Thymus (tissue), 11 donors: ENCODE results near the gene SLC37A3. TPM values are rescaled to one million over a fixed set of nuclear protein-coding genes. Genes with fewer than 3 reads are reported as not detected.
A peak's percentile ranks its signal among the peaks of the same experiment; 100 is the strongest.
"Not testable (repeated sequence)": the region's sequence is repeated elsewhere in the genome, so short reads cannot be mapped to it uniquely, and the experiment has no call there.

ENCODE experiments used
- DNase-seq, 9 donors: peaks; one replicate each; pipeline ENCODE4 v3.0.0-alpha.2; 2013; ENCODE audit warnings: low spot score in 9 of 9, low read depth in 6 of 9, missing footprints in 1 of 9
- H3K27ac ChIP-seq, 2 donors: one replicate each; pipeline ENCODE4 v1.5.1; 2013; ENCODE audit warnings: control low read depth in 1 of 2, low read depth in 1 of 2, low read length in 1 of 2, mild to moderate bottlenecking in 1 of 2, moderate library complexity in 1 of 2
- H3K27me3 ChIP-seq, 2 donors: one replicate each; pipeline ENCODE4 v1.5.1; 2013; ENCODE audit warnings: low read length in 1 of 2; ENCODE audit not compliant: control insufficient read depth in 2 of 2, insufficient read depth in 1 of 2
- H3K36me3 ChIP-seq, 2 donors: one replicate each; pipeline ENCODE4 v1.5.1; 2013; ENCODE audit warnings: low read length in 1 of 2, mild to moderate bottlenecking in 1 of 2, moderate library complexity in 1 of 2; ENCODE audit not compliant: control insufficient read depth in 2 of 2, insufficient read depth in 2 of 2
- H3K4me1 ChIP-seq, 2 donors: one replicate each; pipeline ENCODE4 v1.5.1; 2013; ENCODE audit warnings: low read length in 2 of 2; ENCODE audit not compliant: control insufficient read depth in 2 of 2, insufficient read depth in 2 of 2
- H3K4me3 ChIP-seq, 2 donors: one replicate each; pipeline ENCODE4 v1.5.1; 2013; ENCODE audit warnings: low read length in 2 of 2, control low read depth in 1 of 2, mild to moderate bottlenecking in 1 of 2
- H3K9me3 ChIP-seq, 2 donors: one replicate each; pipeline ENCODE4 v1.5.1; 2013; ENCODE audit warnings: low read length in 1 of 2, mild to moderate bottlenecking in 1 of 2; ENCODE audit not compliant: control insufficient read depth in 2 of 2, insufficient read depth in 1 of 2
- WGBS: extraction: QIAGEN DNeasy Blood & Tissue Kit; methylation state at CpG from one replicate; pipeline ENCODE4 v1.1.7; 2013; 5-methylcytosine and 5-hydroxymethylcytosine counted together
- polyA plus RNA-seq: library from polyadenylated mRNA; stranded (reverse); fragments of 200-250 nt; gene quantifications from one replicate; pipeline ENCODE4 v1.2.3, GENCODE V29; 2013
- total RNA-seq: library from RNA; stranded (reverse); fragments of 120-200 nt; gene quantifications from one replicate; pipeline ENCODE4 v1.2.4, GENCODE V29; 2013
- donor health status: healthy.

SLC37A3 gene
- total and polyA plus RNA-seq, 2 donors: 21.6 to 36.5 TPM

GRCh38 chr7:140433396-140433795, 35.1 kb upstream of the SLC37A3 start:
- Histone ChIP-seq H3K4me1 (no peaks in the 10 kb centered on the region), H3K4me3 (no peak overlapping the region), H3K27me3 (peaks cover 0 to 13% of the 10 kb centered on the region in 2 donors), H3K36me3 (no peaks in the 10 kb centered on the region), H3K9me3 (no peaks in the 10 kb centered on the region), H3K27ac (no peak overlapping the region)
- WGBS: 96% methylated on average over 3 of the region's 3 CpGs
- no peak for DNase-seq

- over 99% methylated on average over 6 of the region's 6 CpGs for WGBS
- no peaks in the 10 kb centered on the region for H3K4me1 ChIP-seq
These were observed 27.8 kb upstream of the SLC37A3 start for GRCh38 chr7:140426130-140426529.

GRCh38 chr7:140425718-140426117, 27.4 kb upstream of the SLC37A3 start:
- no peaks in the 10 kb centered on the region for H3K4me1 ChIP-seq
- H3K27ac ChIP-seq: no peak overlapping the region
- H3K36me3 ChIP-seq: no peaks in the 10 kb centered on the region
- H3K9me3 ChIP-seq: no peaks in the 10 kb centered on the region
- no peak for DNase-seq
- no peaks in the 10 kb centered on the region for H3K27me3 ChIP-seq
- no peak overlapping the region for H3K4me3 ChIP-seq
- 95% methylated on average over 12 of the region's 12 CpGs for WGBS

More at GRCh38 chr7:140426130-140426529, 27.8 kb upstream of the SLC37A3 start:
- Histone ChIP-seq H3K27ac (no peak overlapping the region), H3K4me3 (no peak overlapping the region), H3K27me3 (no peaks in the 10 kb centered on the region), H3K36me3 (no peaks in the 10 kb centered on the region), H3K9me3 (no peaks in the 10 kb centered on the region)
- DNase-seq: no peak

- H3K27ac ChIP-seq: no peak overlapping the region
- WGBS: 97% methylated on average over 3 of the region's 3 CpGs
- no peak for DNase-seq
- no peaks in the 10 kb centered on the region for H3K9me3 ChIP-seq
- no peak overlapping the region for H3K4me3 ChIP-seq
- H3K36me3 ChIP-seq: no peaks in the 10 kb centered on the region
- H3K4me1 ChIP-seq: no peaks in the 10 kb centered on the region
- H3K27me3 ChIP-seq: no peaks in the 10 kb centered on the region
These were observed 25.2 kb upstream of the SLC37A3 start for GRCh38 chr7:140423501-140423900.

- no peaks in the 10 kb centered on the region for H3K9me3 ChIP-seq
- H3K36me3 ChIP-seq: no peaks in the 10 kb centered on the region
- no peak for DNase-seq
- no peak overlapping the region for H3K4me3 ChIP-seq
- H3K27me3 ChIP-seq: no peaks in the 10 kb centered on the region
- H3K4me1 ChIP-seq: peaks cover 4 to 15% of the 10 kb centered on the region in 2 donors
- no peak overlapping the region for H3K27ac ChIP-seq
- 98% methylated on average over 2 of the region's 2 CpGs for WGBS
These were observed 23.2 kb upstream of the SLC37A3 start for GRCh38 chr7:140421521-140421920.

- no peaks in the 10 kb centered on the region for H3K9me3 ChIP-seq
These were observed 20.3 kb upstream of the SLC37A3 start for GRCh38 chr7:140418653-140419052.

GRCh38 chr7:140418156-140418472, 19.8 kb upstream of the SLC37A3 start:
- not testable (repeated sequence) for H3K9me3 ChIP-seq, DNase-seq, H3K36me3 ChIP-seq, H3K4me3 ChIP-seq, H3K27me3 ChIP-seq
- WGBS: 96% methylated on average over 5 of the region's 5 CpGs
- H3K4me1 ChIP-seq: peaks cover 4 to 18% of the 10 kb centered on the region in 2 donors
- H3K27ac ChIP-seq: peak overlapping the region in 1 of 2 donors; percentile 86

More at GRCh38 chr7:140418653-140419052, 20.3 kb upstream of the SLC37A3 start:
- Histone ChIP-seq H3K4me3 (no peak overlapping the region), H3K4me1 (peaks cover 4 to 18% of the 10 kb centered on the region in 2 donors), H3K27ac (no peak overlapping the region), H3K27me3 (no peaks in the 10 kb centered on the region), H3K36me3 (no peaks in the 10 kb centered on the region)
- WGBS: 97% methylated on average over 4 of the region's 4 CpGs
- no peak for DNase-seq

- H3K4me1 ChIP-seq: peaks cover 4 to 18% of the 10 kb centered on the region in 2 donors
- H3K9me3 ChIP-seq: no peaks in the 10 kb centered on the region
- peak in 5 of 9 donors; percentile 54 to 82 (median 57) for DNase-seq
- H3K27me3 ChIP-seq: no peaks in the 10 kb centered on the region
- H3K36me3 ChIP-seq: no peaks in the 10 kb centered on the region
- H3K4me3 ChIP-seq: no peak overlapping the region
- WGBS: 45% methylated on average over 8 of the region's 8 CpGs
- peak overlapping the region; percentile 64 to 86 for H3K27ac ChIP-seq
These were observed 19.3 kb upstream of the SLC37A3 start for GRCh38 chr7:140417456-140418155.

GRCh38 chr7:140416560-140416959, 18.2 kb upstream of the SLC37A3 start:
- Histone ChIP-seq H3K4me3 (no peak overlapping the region), H3K4me1 (peaks cover 4 to 18% of the 10 kb centered on the region in 2 donors), H3K27me3 (no peaks in the 10 kb centered on the region), H3K27ac (no peak overlapping the region), H3K9me3 (no peaks in the 10 kb centered on the region), H3K36me3 (no peaks in the 10 kb centered on the region)
- DNase-seq: peak in 1 of 9 donors; percentile 37
- WGBS: 81% methylated on average over 8 of the region's 8 CpGs
